Testis (tissue), 3 donors: ENCODE results near the gene TPO. TPM values are rescaled to one million over a fixed set of nuclear protein-coding genes. Genes with fewer than 3 reads are reported as not detected.
"Not testable (repeated sequence)": the region's sequence is repeated elsewhere in the genome, so short reads cannot be mapped to it uniquely, and the experiment has no call there.

Source experiments
- DNase-seq: peaks from one replicate; pipeline ENCODE4 v3.0.0-alpha.2; 2019
- H3K27ac ChIP-seq, 2 donors: fragments of 200-600 bp; sonication (generic); one replicate each; pipeline ENCODE4 v1.5.1; 2019
- H3K27me3 ChIP-seq: fragments of 200-600 bp; sonication (generic); one replicate; pipeline ENCODE4 v1.5.1; 2019
- H3K36me3 ChIP-seq: fragments of 200-600 bp; sonication (generic); one replicate; pipeline ENCODE4 v1.5.1; 2017; ENCODE audit warnings: low read depth; ENCODE audit errors: missing control alignments
- H3K4me1 ChIP-seq: fragments of 200-600 bp; sonication (generic); one replicate; pipeline ENCODE4 v1.5.1; 2019
- H3K4me3 ChIP-seq, 2 donors: fragments of 200-600 bp; sonication (generic); one replicate each; pipeline ENCODE4 v1.5.1; 2017 to 2019
- H3K9me3 ChIP-seq: fragments of 200-600 bp; sonication (generic); one replicate; pipeline ENCODE4 v1.5.1; 2017
- CTCF ChIP-seq, 3 experiments: fragments of 450-650 bp in 2 of 3; fragments of 200-600 bp in 1 of 3; sonication (generic) in 1 of 3; IDR thresholded peaks; one replicate each; pipeline ENCODE4 v1.5.1; 2016 to 2019; ENCODE audit warnings: antibody characterized with exemption in 3 of 3, mild to moderate bottlenecking in 2 of 3, moderate library complexity in 1 of 3
- POLR2A ChIP-seq: fragments of 450-650 bp; IDR thresholded peaks from one replicate; pipeline ENCODE4 v1.6.1; 2017; ENCODE audit warnings: antibody characterized with exemption, mild to moderate bottlenecking, moderate library complexity
- WGBS, 2 donors: methylation state at CpG; one replicate each; pipeline ENCODE4 v1.1.5; 2018; 5-methylcytosine and 5-hydroxymethylcytosine counted together
- intact Hi-C: fragments of 100-400 bp; cut with DNase I; formaldehyde crosslinking; loops from one replicate; pipeline ENCODE4 v1.15.1; 2023; ENCODE audit warnings: low total_unique reads
- polyA plus RNA-seq: library from polyadenylated mRNA; stranded (reverse); fragments of 350-450 nt; fragmentation: Illumina TruSeq; extraction: RNeasy Lipid Tissue Mini Kit (QIAGEN cat#74804); gene quantifications from one replicate; pipeline ENCODE4 v1.2.3, GENCODE V29; 2014; ENCODE audit warnings: low read depth, low replicate concordance; ENCODE audit not compliant: insufficient read depth
- total RNA-seq, 2 donors: library from RNA; depleted of rRNA; stranded (reverse); fragments of >200 nt; gene quantifications; one replicate each; pipeline ENCODE4 v1.2.3, GENCODE V29; 2016

The TPO gene
- total and polyA plus RNA-seq, 3 donors from 2014 or later, result 2.9 to 5.6 (median 2.9) TPM

GRCh38 chr2:1516798-1517060 is 103.5 kb downstream of the TPO start:
- no peaks in the 10 kb centered on the region for H3K36me3 ChIP-seq
- H3K9me3 ChIP-seq, result no peaks in the 10 kb centered on the region
- no peaks in the 10 kb centered on the region for H3K4me1 ChIP-seq
- no peak overlapping the region for H3K4me3 ChIP-seq
- H3K27ac ChIP-seq, result no peak overlapping the region
- intact Hi-C loops, result no loop called here
- no peak for DNase-seq
- TF ChIP-seq CTCF (IDR thresholded peaks at IDR 0.05) (no peak), POLR2A (no peak)
- WGBS, 2 donors, result 90 to 100% methylated on average over 1 to 7 of the region's 7 CpGs
- H3K27me3 ChIP-seq, result no peaks in the 10 kb centered on the region

DNA sequence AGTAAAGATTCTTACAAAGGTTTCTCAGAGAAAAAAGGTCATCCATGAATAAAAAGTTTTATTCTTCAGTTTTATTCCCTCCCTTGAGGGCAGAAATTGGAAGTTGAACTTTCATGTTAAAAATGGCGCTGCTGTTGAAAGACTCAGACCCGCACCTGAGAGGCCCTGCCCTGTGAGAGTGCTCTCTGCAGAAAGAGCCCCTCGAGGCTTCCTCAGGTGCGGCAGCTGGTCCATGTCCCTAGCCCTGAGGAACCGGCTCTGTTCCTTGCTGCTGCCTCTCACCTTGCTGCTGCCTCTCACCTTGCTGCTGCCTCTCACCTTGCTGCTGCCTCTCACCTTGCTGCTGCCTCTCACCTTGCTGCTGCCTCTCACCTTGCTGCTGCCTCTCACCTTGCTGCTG is 104.0 kb downstream of the TPO start:
- H3K36me3 ChIP-seq, H3K4me1 ChIP-seq, intact Hi-C loops, H3K4me3 ChIP-seq, H3K27me3 ChIP-seq, H3K27ac ChIP-seq, H3K9me3 ChIP-seq, DNase-seq: not testable (repeated sequence)
- 87 to 91% methylated on average over 5 of the region's 5 CpGs for WGBS, 2 donors

DNA sequence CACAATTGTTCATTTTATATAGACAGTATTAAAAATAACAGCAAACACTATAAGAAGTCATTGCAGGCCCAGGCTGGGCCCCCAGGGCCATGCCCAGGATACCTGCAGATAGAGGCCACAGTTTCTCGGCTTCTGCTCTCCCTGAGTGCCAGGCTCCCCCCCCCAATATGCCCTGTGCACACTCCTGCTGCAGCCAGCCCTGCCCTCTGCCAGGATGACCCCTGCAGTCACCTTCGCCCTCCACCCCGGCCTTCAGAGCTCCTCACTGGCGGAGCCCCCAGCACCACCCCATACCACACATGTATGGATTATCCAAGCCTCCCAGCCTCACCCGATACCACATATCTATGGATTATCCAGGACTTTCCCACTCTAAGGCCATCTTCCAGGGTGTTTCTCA is 104.5 kb downstream of the TPO start:
- H3K9me3 ChIP-seq, result no peaks in the 10 kb centered on the region
- H3K4me3 ChIP-seq, result no peak overlapping the region
- intact Hi-C loops, result no loop called here
- no peak overlapping the region for H3K27ac ChIP-seq
- 97 to 100% methylated on average over 5 of the region's 5 CpGs for WGBS, 2 donors
- DNase-seq, result no peak
- no peaks in the 10 kb centered on the region for H3K36me3 ChIP-seq
- no peaks in the 10 kb centered on the region for H3K4me1 ChIP-seq
- TF ChIP-seq CTCF (IDR thresholded peaks at IDR 0.05) (no peak), POLR2A (no peak)
- no peaks in the 10 kb centered on the region for H3K27me3 ChIP-seq

GRCh38 chr2:1518331-1518803 is 105.1 kb downstream of the TPO start:
- Histone ChIP-seq H3K27ac (no peak overlapping the region), H3K9me3 (no peaks in the 10 kb centered on the region), H3K27me3 (no peaks in the 10 kb centered on the region), H3K4me3 (no peak overlapping the region), H3K36me3 (no peaks in the 10 kb centered on the region), H3K4me1 (no peaks in the 10 kb centered on the region)
- intact Hi-C loops, result no loop called here
- no peak for DNase-seq
- TF ChIP-seq POLR2A (no peak), CTCF (IDR thresholded peaks at IDR 0.05) (no peak)
- WGBS, 2 donors, result 67 to 83% methylated on average over 3 of the region's 3 CpGs

- no peaks in the 10 kb centered on the region for H3K9me3 ChIP-seq
- no peaks in the 10 kb centered on the region for H3K36me3 ChIP-seq
- TF ChIP-seq CTCF (IDR thresholded peaks at IDR 0.05), result no peak
- 70 to 72% methylated on average over 10 of the region's 10 CpGs for WGBS, 2 donors
- DNase-seq, result no peak
- intact Hi-C loops, result no loop called here
- no peak overlapping the region for H3K27ac ChIP-seq
- H3K27me3 ChIP-seq, result no peaks in the 10 kb centered on the region
- no peaks in the 10 kb centered on the region for H3K4me1 ChIP-seq
- H3K4me3 ChIP-seq, result no peak overlapping the region
Measured at GRCh38 chr2:1518867-1519530, 105.7 kb downstream of the TPO start.
